HepG2 (cell line): ENCODE measurements around the gene TRPC4AP. TPM values are rescaled to one million over a fixed set of nuclear protein-coding genes. Genes with fewer than 3 reads are reported as not detected.

ENCODE experiments used
- DR1 ChIP-seq: sonication (generic); formaldehyde crosslinking; IDR thresholded peaks from 2 replicates; pipeline ENCODE4 v1.8.0; 2021; ENCODE audit warnings: mild to moderate bottlenecking, missing genetic modification reagents, inconsistent platforms
- EHMT2 ChIP-seq: fragments of 200-600 bp; sonication (generic); IDR thresholded peaks from 2 replicates; pipeline ENCODE4 v1.7.0; 2017; ENCODE audit warnings: antibody characterized with exemption, low read depth, low read length, borderline replicate concordance
- GTF3A ChIP-seq: sonication (generic); formaldehyde crosslinking; conservative IDR thresholded peaks from 2 replicates; pipeline ENCODE4 v1.4.0; 2020; ENCODE audit warnings: mild to moderate bottlenecking, missing genetic modification reagents
- HOXA9 ChIP-seq: sonication (generic); formaldehyde crosslinking; IDR thresholded peaks from 2 replicates; pipeline ENCODE4 v1.8.1; 2022; ENCODE audit warnings: missing genetic modification reagents, mild to moderate bottlenecking, moderate library complexity, borderline replicate concordance
- IRX3 ChIP-seq: sonication (generic); formaldehyde crosslinking; IDR thresholded peaks from 2 replicates; pipeline ENCODE4 v1.8.1; 2023; ENCODE audit warnings: mild to moderate bottlenecking, low read depth, missing genetic modification reagents, borderline replicate concordance
- KAT7 ChIP-seq: IDR thresholded peaks from 2 replicates; pipeline ENCODE4 v1.6.1; 2018; ENCODE audit warnings: borderline replicate concordance, missing compliant biosample characterization
- LCORL ChIP-seq, 2 experiments: fragments of 450-650 bp in 1 of 2; sonication (generic) in 1 of 2; formaldehyde crosslinking in 1 of 2; IDR thresholded peaks; 2 replicates each; pipeline versions ENCODE4 v1.5.0 to v1.6.1; 2017 to 2020; ENCODE audit warnings: antibody characterized with exemption in 1 of 2, missing genetic modification reagents in 1 of 2
- MYNN ChIP-seq: sonication (generic); formaldehyde crosslinking; IDR thresholded peaks from 2 replicates; pipeline ENCODE4 v1.4.0; 2020; ENCODE audit warnings: mild to moderate bottlenecking, low read depth, missing genetic modification reagents
- POLR2A ChIP-seq, 2 experiments: IDR thresholded peaks; 2 replicates each; pipeline ENCODE4 v1.6.1; 2011; ENCODE audit warnings: low read depth in 2 of 2, low read length in 2 of 2, mild to moderate bottlenecking in 1 of 2, moderate library complexity in 1 of 2; ENCODE audit not compliant: insufficient read depth in 1 of 2
- SMARCE1 ChIP-seq: fragments of 450-650 bp; IDR thresholded peaks from 2 replicates; pipeline ENCODE4 v1.6.1; 2017; ENCODE audit warnings: borderline replicate concordance
- TCF12 ChIP-seq, 2 experiments: fragments of 450-650 bp in 1 of 2; sonication (generic) in 1 of 2; formaldehyde crosslinking in 1 of 2; IDR thresholded peaks; 2 replicates each; pipeline versions ENCODE4 v1.6.1 to v1.8.0; 2017 to 2022; ENCODE audit warnings: antibody characterized with exemption in 1 of 2, mild to moderate bottlenecking in 1 of 2, missing genetic modification reagents in 1 of 2, moderate library complexity in 1 of 2
- TRIM24 ChIP-seq: sonication (generic); formaldehyde crosslinking; IDR thresholded peaks from 2 replicates; pipeline ENCODE4 v1.8.0; 2022; ENCODE audit warnings: mild to moderate bottlenecking, missing genetic modification reagents
- ZEB1 ChIP-seq: IDR thresholded peaks from 2 replicates; pipeline ENCODE4 v1.6.1; 2012; ENCODE audit warnings: mild to moderate bottlenecking, low read depth, inconsistent platforms; ENCODE audit not compliant: insufficient replicate concordance
- ZFP41 ChIP-seq: sonication (generic); formaldehyde crosslinking; IDR thresholded peaks from 2 replicates; pipeline ENCODE4 v1.4.0; 2020; ENCODE audit warnings: mild to moderate bottlenecking, missing genetic modification reagents, borderline replicate concordance
- ZFX ChIP-seq: sonication (generic); formaldehyde crosslinking; IDR thresholded peaks from 2 replicates; pipeline ENCODE4 v1.4.0; 2020; ENCODE audit warnings: mild to moderate bottlenecking, low read depth, missing genetic modification reagents, moderate library complexity
- ZNF333 ChIP-seq: sonication (generic); formaldehyde crosslinking; IDR thresholded peaks from 2 replicates; pipeline ENCODE4 v1.4.0; 2020; ENCODE audit warnings: mild to moderate bottlenecking, missing genetic modification reagents, borderline replicate concordance
- polyA plus RNA-seq, 8 experiments: library from polyadenylated mRNA; depleted of rRNA in 3 of 8; stranded (reverse) in 7 of 8; unstranded in 1 of 8; fragments of >200 nt; fragmentation: Illumina TruSeq in 4 of 8; extraction: Trizol in 4 of 8; gene quantifications; 2 replicates each; pipeline versions ENCODE4 v1.2.1 to v1.2.3, GENCODE V29; 2011 to 2016; ENCODE audit warnings: low read depth in 4 of 8, missing spikeins in 1 of 8, mixed read lengths in 1 of 8; ENCODE audit not compliant: insufficient read depth in 1 of 8
- total RNA-seq, 5 experiments: library from RNA; depleted of rRNA; stranded (reverse); fragments of >200 nt; fragmentation: Illumina TruSeq; extraction: Trizol; gene quantifications; 2 replicates each; pipeline ENCODE4 v1.2.3, GENCODE V29; 2016; ENCODE audit warnings: low read depth in 1 of 5
- TF ChIP-seq, protein P1 (sequence below): sonication (generic); formaldehyde crosslinking; IDR thresholded peaks from 2 replicates; pipeline ENCODE4 v1.4.0; 2020; ENCODE audit warnings: missing genetic modification reagents
- TF ChIP-seq, protein P2 (sequence below): sonication (generic); formaldehyde crosslinking; IDR thresholded peaks from 2 replicates; pipeline ENCODE4 v1.9.0; 2022; ENCODE audit warnings: low read depth, missing genetic modification reagents
- TF ChIP-seq, protein P3 (sequence below): sonication (generic); formaldehyde crosslinking; IDR thresholded peaks from 2 replicates; pipeline ENCODE4 v1.8.1; 2023; ENCODE audit warnings: mild to moderate bottlenecking, inconsistent platforms, moderate library complexity, missing genetic modification reagents, borderline replicate concordance
- TF ChIP-seq, protein P4 (sequence below): sonication (generic); formaldehyde crosslinking; IDR thresholded peaks from 2 replicates; pipeline ENCODE4 v1.4.0; 2020; ENCODE audit warnings: low read depth, mild to moderate bottlenecking, missing genetic modification reagents

TRPC4AP gene
- total and polyA plus RNA-seq, 2 of the 13 experiments (the other 11 are each of a cell fraction or from before 2014, with no cell fraction given) = 136 to 137 TPM

DNA sequence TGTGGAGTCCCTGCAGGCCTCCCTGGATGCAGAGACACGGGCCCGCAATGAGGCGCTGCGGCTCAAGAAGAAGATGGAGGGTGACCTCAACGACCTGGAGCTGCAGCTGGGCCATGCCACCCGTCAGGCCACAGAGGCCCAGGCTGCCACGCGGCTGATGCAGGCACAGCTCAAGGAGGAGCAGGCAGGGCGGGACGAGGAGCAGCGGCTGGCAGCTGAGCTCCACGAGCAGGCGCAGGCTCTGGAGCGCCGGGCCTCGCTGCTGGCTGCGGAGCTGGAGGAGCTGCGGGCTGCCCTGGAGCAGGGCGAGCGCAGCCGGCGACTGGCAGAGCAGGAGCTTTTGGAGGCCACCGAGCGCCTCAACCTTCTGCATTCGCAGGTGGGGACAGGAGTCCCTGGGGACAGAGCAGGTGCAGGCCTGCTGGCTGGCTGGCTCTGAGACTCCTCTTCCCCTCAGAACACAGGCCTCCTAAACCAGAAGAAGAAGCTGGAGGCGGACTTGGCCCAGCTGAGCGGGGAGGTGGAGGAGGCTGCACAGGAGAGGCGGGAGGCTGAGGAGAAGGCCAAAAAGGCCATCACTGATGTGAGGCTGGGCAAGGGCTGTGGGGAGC is 92.2 kb downstream of the TRPC4AP start (continued):
- TF ChIP-seq, protein P1, sequence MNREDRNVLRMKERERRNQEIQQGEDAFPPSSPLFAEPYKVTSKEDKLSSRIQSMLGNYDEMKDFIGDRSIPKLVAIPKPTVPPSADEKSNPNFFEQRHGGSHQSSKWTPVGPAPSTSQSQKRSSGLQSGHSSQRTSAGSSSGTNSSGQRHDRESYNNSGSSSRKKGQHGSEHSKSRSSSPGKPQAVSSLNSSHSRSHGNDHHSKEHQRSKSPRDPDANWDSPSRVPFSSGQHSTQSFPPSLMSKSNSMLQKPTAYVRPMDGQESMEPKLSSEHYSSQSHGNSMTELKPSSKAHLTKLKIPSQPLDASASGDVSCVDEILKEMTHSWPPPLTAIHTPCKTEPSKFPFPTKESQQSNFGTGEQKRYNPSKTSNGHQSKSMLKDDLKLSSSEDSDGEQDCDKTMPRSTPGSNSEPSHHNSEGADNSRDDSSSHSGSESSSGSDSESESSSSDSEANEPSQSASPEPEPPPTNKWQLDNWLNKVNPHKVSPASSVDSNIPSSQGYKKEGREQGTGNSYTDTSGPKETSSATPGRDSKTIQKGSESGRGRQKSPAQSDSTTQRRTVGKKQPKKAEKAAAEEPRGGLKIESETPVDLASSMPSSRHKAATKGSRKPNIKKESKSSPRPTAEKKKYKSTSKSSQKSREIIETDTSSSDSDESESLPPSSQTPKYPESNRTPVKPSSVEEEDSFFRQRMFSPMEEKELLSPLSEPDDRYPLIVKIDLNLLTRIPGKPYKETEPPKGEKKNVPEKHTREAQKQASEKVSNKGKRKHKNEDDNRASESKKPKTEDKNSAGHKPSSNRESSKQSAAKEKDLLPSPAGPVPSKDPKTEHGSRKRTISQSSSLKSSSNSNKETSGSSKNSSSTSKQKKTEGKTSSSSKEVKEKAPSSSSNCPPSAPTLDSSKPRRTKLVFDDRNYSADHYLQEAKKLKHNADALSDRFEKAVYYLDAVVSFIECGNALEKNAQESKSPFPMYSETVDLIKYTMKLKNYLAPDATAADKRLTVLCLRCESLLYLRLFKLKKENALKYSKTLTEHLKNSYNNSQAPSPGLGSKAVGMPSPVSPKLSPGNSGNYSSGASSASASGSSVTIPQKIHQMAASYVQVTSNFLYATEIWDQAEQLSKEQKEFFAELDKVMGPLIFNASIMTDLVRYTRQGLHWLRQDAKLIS (CRISPR knock-in tag) = no peak
- no peak for TF ChIP-seq MYNN (CRISPR knock-in tag)
- TF ChIP-seq, protein P2, sequence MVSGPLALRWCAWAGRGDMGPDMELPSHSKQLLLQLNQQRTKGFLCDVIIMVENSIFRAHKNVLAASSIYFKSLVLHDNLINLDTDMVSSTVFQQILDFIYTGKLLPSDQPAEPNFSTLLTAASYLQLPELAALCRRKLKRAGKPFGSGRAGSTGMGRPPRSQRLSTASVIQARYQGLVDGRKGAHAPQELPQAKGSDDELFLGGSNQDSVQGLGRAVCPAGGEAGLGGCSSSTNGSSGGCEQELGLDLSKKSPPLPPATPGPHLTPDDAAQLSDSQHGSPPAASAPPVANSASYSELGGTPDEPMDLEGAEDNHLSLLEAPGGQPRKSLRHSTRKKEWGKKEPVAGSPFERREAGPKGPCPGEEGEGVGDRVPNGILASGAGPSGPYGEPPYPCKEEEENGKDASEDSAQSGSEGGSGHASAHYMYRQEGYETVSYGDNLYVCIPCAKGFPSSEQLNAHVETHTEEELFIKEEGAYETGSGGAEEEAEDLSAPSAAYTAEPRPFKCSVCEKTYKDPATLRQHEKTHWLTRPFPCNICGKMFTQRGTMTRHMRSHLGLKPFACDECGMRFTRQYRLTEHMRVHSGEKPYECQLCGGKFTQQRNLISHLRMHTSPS (CRISPR knock-in tag) = no peak
- TF ChIP-seq, protein P3, sequence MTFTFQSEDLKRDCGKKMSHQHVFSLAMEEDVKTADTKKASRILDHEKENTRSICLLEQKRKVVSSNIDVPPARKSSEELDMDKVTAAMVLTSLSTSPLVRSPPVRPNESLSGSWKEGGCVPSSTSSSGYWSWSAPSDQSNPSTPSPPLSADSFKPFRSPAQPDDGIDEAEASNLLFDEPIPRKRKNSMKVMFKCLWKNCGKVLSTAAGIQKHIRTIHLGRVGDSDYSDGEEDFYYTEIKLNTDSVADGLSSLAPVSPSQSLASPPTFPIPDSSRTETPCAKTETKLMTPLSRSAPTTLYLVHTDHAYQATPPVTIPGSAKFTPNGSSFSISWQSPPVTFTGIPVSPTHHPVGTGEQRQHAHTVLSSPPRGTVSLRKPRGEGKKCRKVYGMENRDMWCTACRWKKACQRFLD (CRISPR knock-in tag) = no peak
- TF ChIP-seq ZEB1 = no peak
- TF ChIP-seq ZFP41 (CRISPR knock-in tag) = no peak
- TF ChIP-seq SMARCE1 = no peak
- TF ChIP-seq KAT7 (CRISPR knock-in tag) = no peak
- no peak for TF ChIP-seq LCORL (IDR thresholded peaks at IDR 0.05)
- no peak for TF ChIP-seq LCORL (CRISPR knock-in tag; IDR thresholded peaks at IDR 0.05)
- no peak for TF ChIP-seq TRIM24
- no peak for TF ChIP-seq EHMT2
- TF ChIP-seq, protein P4, sequence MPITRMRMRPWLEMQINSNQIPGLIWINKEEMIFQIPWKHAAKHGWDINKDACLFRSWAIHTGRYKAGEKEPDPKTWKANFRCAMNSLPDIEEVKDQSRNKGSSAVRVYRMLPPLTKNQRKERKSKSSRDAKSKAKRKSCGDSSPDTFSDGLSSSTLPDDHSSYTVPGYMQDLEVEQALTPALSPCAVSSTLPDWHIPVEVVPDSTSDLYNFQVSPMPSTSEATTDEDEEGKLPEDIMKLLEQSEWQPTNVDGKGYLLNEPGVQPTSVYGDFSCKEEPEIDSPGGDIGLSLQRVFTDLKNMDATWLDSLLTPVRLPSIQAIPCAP (CRISPR knock-in tag) = no peak
- TF ChIP-seq HOXA9 (CRISPR knock-in tag) = no peak
- 0 out of 2 replicates have a peak, but pooled peaks have one; percentile 46 for TF ChIP-seq GTF3A (CRISPR knock-in tag)
- TF ChIP-seq IRX3 (CRISPR knock-in tag) = no peak
- TF ChIP-seq ZFX = 0 out of 2 replicates have a peak, but pooled peaks have one; percentile 27
- TF ChIP-seq ZNF333 (CRISPR knock-in tag) = no peak
- TF ChIP-seq POLR2A (IDR thresholded peaks at IDR 0.05; ENCODE audit: insufficient read depth in 1 of 2, low read depth in 2 of 2, low read length in 2 of 2) = no peak
- no peak for TF ChIP-seq DR1 (CRISPR knock-in tag)
- no peak for TF ChIP-seq TCF12 (IDR thresholded peaks at IDR 0.05)
- no peak for TF ChIP-seq TCF12 (CRISPR knock-in tag; IDR thresholded peaks at IDR 0.05)
